HEK293 (cell line): ENCODE data around the gene PARD6G.

ENCODE experiments used
- YY1 ChIP-seq: fragments of 450-650 bp; formaldehyde crosslinking; IDR thresholded peaks from 2 replicates; pipeline ENCODE4 v1.5.1; 2018; ENCODE audit warnings: missing biosample characterization, missing genetic modification characterization
- ZNF175 ChIP-seq: fragments of 450-650 bp; formaldehyde crosslinking; IDR thresholded peaks from 2 replicates; pipeline ENCODE4 v1.5.1; 2016; ENCODE audit warnings: missing biosample characterization, missing genetic modification characterization
- ZNF239 ChIP-seq: fragments of 450-650 bp; formaldehyde crosslinking; IDR thresholded peaks from 2 replicates; pipeline ENCODE4 v1.5.1; 2016; ENCODE audit warnings: missing biosample characterization, missing genetic modification characterization
- TF ChIP-seq, protein P1 (sequence below): fragments of 450-650 bp; formaldehyde crosslinking; IDR thresholded peaks from 2 replicates; pipeline ENCODE4 v1.5.1; 2016; ENCODE audit warnings: missing biosample characterization, missing genetic modification characterization
- TF ChIP-seq, protein P2 (sequence below): fragments of 450-650 bp; formaldehyde crosslinking; IDR thresholded peaks from 2 replicates; pipeline ENCODE4 v1.5.1; 2016; ENCODE audit warnings: missing biosample characterization, missing genetic modification characterization
- TF ChIP-seq, protein P3 (sequence below): fragments of 450-650 bp; formaldehyde crosslinking; IDR thresholded peaks from 2 replicates; pipeline ENCODE4 v1.5.1; 2016; ENCODE audit warnings: missing biosample characterization, missing genetic modification characterization, low read depth
- TF ChIP-seq, protein P4 (sequence below): fragments of 450-650 bp; formaldehyde crosslinking; IDR thresholded peaks from 2 replicates; pipeline ENCODE4 v1.5.1; 2016; ENCODE audit warnings: missing biosample characterization, missing genetic modification characterization

DNA sequence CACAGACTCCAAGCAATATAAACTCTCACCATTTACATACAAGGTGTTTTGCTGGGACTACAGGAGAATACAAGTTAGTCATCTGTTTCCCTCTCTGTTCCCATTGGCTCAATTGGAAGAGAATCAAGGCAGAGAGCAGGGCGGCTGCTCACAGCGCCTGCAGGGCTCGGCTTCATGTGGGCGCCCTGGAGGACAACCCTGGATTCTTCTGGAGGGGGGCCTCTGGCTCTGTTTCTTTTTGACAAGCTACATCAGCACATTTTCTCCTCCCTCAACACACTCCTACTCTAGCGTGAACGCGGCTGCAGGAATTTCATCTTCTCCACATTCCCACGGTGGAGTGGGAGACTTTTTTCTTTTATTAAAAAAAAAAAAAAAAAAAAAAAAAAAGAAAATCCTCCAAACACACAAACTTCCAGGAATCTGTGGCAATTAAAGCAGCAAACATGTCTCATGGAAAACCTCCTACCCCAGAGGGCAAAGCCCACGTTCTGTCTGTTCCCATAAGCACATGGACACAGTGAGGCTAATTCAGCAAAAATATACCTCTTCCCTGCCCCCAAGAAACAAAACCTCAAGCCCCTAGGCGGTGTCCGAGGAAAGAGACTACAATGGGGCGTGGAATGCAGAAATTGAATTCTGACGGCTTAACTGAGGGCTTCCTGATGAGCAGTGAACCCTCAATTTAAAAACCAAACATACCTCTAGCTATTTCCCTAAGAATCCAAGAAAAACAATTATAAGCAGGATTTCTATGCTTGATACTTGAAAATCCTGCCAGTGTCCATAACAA lies 50.6 kb downstream of the PARD6G start:
- TF ChIP-seq, protein P1, sequence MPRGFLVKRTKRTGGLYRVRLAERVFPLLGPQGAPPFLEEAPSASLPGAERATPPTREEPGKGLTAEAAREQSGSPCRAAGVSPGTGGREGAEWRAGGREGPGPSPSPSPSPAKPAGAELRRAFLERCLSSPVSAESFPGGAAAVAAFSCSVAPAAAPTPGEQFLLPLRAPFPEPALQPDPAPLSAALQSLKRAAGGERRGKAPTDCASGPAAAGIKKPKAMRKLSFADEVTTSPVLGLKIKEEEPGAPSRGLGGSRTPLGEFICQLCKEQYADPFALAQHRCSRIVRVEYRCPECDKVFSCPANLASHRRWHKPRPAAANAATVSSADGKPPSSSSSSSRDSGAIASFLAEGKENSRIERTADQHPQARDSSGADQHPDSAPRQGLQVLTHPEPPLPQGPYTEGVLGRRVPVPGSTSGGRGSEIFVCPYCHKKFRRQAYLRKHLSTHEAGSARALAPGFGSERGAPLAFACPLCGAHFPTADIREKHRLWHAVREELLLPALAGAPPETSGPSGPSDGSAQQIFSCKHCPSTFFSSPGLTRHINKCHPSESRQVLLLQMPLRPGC (tag by site-specific recombination): no peak
- TF ChIP-seq, protein P2, sequence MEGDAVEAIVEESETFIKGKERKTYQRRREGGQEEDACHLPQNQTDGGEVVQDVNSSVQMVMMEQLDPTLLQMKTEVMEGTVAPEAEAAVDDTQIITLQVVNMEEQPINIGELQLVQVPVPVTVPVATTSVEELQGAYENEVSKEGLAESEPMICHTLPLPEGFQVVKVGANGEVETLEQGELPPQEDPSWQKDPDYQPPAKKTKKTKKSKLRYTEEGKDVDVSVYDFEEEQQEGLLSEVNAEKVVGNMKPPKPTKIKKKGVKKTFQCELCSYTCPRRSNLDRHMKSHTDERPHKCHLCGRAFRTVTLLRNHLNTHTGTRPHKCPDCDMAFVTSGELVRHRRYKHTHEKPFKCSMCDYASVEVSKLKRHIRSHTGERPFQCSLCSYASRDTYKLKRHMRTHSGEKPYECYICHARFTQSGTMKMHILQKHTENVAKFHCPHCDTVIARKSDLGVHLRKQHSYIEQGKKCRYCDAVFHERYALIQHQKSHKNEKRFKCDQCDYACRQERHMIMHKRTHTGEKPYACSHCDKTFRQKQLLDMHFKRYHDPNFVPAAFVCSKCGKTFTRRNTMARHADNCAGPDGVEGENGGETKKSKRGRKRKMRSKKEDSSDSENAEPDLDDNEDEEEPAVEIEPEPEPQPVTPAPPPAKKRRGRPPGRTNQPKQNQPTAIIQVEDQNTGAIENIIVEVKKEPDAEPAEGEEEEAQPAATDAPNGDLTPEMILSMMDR (tag by site-specific recombination): no peak
- TF ChIP-seq YY1: no peak
- TF ChIP-seq, protein P3, sequence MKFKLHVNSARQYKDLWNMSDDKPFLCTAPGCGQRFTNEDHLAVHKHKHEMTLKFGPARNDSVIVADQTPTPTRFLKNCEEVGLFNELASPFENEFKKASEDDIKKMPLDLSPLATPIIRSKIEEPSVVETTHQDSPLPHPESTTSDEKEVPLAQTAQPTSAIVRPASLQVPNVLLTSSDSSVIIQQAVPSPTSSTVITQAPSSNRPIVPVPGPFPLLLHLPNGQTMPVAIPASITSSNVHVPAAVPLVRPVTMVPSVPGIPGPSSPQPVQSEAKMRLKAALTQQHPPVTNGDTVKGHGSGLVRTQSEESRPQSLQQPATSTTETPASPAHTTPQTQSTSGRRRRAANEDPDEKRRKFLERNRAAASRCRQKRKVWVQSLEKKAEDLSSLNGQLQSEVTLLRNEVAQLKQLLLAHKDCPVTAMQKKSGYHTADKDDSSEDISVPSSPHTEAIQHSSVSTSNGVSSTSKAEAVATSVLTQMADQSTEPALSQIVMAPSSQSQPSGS (tag by site-specific recombination): no peak
- TF ChIP-seq, protein P4, sequence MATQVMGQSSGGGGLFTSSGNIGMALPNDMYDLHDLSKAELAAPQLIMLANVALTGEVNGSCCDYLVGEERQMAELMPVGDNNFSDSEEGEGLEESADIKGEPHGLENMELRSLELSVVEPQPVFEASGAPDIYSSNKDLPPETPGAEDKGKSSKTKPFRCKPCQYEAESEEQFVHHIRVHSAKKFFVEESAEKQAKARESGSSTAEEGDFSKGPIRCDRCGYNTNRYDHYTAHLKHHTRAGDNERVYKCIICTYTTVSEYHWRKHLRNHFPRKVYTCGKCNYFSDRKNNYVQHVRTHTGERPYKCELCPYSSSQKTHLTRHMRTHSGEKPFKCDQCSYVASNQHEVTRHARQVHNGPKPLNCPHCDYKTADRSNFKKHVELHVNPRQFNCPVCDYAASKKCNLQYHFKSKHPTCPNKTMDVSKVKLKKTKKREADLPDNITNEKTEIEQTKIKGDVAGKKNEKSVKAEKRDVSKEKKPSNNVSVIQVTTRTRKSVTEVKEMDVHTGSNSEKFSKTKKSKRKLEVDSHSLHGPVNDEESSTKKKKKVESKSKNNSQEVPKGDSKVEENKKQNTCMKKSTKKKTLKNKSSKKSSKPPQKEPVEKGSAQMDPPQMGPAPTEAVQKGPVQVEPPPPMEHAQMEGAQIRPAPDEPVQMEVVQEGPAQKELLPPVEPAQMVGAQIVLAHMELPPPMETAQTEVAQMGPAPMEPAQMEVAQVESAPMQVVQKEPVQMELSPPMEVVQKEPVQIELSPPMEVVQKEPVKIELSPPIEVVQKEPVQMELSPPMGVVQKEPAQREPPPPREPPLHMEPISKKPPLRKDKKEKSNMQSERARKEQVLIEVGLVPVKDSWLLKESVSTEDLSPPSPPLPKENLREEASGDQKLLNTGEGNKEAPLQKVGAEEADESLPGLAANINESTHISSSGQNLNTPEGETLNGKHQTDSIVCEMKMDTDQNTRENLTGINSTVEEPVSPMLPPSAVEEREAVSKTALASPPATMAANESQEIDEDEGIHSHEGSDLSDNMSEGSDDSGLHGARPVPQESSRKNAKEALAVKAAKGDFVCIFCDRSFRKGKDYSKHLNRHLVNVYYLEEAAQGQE: no peak
- no peak for TF ChIP-seq ZNF175 (tag by site-specific recombination)
- TF ChIP-seq ZNF239 (tag by site-specific recombination): no peak
